ENCODE results near the gene FEN1.

The FEN1 gene

DNA sequence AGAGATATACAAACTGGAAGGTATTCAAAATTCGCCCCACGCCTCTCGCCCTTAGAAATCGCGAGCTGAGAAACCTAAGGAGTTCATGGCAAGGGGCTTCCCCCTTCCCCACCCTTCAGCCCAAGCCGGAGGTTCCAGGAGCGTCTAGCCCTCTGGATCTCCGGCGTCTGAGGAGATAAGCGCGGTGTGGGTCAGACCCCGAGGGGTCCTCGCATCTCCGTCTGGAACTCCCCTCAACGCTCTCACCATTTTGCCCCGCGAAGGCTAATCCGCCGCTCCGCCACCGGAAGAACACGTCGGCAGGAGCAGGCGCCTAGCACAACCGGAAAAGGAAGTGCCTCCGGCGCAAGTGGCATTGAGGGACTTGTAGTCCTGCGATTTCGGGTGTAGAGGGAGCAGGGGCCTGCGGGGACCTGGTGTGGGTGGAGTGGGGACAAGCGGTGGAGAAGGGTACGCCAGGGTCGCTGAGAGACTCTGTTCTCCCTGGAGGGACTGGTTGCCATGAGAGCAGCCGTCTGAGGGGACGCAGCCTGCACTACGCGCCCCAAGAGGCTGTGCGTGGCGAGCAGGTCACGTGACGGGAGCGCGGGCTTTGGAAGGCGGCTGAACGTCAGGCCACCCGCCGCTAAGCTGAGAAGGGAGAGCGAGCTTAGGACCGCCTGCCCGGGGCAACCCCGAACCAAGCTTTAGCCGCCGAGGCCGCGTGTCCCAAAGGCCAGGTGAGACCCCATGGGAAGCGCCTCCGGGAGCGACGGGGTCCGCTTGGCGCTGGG lies at the start of gene FEN1, which contains the start of gene TMEM258 (continued):
- TF ChIP-seq, protein P1, sequence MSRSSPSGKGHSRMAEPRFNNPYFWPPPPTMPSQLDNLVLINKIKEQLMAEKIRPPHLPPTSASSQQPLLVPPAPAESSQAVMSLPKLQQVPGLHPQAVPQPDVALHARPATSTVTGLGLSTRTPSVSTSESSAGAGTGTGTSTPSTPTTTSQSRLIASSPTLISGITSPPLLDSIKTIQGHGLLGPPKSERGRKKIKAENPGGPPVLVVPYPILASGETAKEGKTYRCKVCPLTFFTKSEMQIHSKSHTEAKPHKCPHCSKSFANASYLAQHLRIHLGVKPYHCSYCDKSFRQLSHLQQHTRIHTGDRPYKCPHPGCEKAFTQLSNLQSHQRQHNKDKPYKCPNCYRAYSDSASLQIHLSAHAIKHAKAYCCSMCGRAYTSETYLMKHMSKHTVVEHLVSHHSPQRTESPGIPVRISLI (tag by site-specific recombination; IDR thresholded peaks at IDR 0.05) = no peak
- no peak for TF ChIP-seq ZNF707 (tag by site-specific recombination; IDR thresholded peaks at IDR 0.05)
- TF ChIP-seq ZNF214 (tag by site-specific recombination; IDR thresholded peaks at IDR 0.05; ENCODE audit: borderline replicate concordance) = no peak
- no peak for TF ChIP-seq GLI2 (tag by site-specific recombination; IDR thresholded peaks at IDR 0.05; ENCODE audit: borderline replicate concordance, low read depth)
- TF ChIP-seq SETDB1 (IDR thresholded peaks at IDR 0.05; ENCODE audit: insufficient read length, low read length) = no peak
- TF ChIP-seq, protein P2, sequence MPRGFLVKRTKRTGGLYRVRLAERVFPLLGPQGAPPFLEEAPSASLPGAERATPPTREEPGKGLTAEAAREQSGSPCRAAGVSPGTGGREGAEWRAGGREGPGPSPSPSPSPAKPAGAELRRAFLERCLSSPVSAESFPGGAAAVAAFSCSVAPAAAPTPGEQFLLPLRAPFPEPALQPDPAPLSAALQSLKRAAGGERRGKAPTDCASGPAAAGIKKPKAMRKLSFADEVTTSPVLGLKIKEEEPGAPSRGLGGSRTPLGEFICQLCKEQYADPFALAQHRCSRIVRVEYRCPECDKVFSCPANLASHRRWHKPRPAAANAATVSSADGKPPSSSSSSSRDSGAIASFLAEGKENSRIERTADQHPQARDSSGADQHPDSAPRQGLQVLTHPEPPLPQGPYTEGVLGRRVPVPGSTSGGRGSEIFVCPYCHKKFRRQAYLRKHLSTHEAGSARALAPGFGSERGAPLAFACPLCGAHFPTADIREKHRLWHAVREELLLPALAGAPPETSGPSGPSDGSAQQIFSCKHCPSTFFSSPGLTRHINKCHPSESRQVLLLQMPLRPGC (tag by site-specific recombination; IDR thresholded peaks at IDR 0.05) = no peak
- TF ChIP-seq ZNF777 (tag by site-specific recombination; IDR thresholded peaks at IDR 0.05; ENCODE audit: borderline replicate concordance) = peak; percentile 22; the same call in 1 of the 2 replicates
- TF ChIP-seq, protein P3, sequence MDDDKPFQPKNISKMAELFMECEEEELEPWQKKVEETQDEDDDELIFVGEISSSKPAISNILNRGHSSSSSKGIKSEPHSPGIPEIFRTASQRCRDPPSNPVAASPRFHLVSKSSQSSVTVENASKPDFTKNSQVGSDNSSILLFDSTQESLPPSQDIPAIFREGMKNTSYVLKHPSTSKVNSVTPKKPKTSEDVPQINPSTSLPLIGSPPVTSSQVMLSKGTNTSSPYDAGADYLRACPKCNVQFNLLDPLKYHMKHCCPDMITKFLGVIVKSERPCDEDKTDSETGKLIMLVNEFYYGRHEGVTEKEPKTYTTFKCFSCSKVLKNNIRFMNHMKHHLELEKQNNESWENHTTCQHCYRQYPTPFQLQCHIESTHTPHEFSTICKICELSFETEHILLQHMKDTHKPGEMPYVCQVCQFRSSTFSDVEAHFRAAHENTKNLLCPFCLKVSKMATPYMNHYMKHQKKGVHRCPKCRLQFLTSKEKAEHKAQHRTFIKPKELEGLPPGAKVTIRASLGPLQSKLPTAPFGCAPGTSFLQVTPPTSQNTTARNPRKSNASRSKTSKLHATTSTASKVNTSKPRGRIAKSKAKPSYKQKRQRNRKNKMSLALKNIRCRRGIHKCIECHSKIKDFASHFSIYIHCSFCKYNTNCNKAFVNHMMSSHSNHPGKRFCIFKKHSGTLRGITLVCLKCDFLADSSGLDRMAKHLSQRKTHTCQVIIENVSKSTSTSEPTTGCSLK (tag by site-specific recombination; IDR thresholded peaks at IDR 0.05) = no peak
- no peak for TF ChIP-seq ZNF169 (tag by site-specific recombination; IDR thresholded peaks at IDR 0.05)
- TF ChIP-seq ZNF248 (tag by site-specific recombination; IDR thresholded peaks at IDR 0.05) = no peak
- TF ChIP-seq, protein P4, sequence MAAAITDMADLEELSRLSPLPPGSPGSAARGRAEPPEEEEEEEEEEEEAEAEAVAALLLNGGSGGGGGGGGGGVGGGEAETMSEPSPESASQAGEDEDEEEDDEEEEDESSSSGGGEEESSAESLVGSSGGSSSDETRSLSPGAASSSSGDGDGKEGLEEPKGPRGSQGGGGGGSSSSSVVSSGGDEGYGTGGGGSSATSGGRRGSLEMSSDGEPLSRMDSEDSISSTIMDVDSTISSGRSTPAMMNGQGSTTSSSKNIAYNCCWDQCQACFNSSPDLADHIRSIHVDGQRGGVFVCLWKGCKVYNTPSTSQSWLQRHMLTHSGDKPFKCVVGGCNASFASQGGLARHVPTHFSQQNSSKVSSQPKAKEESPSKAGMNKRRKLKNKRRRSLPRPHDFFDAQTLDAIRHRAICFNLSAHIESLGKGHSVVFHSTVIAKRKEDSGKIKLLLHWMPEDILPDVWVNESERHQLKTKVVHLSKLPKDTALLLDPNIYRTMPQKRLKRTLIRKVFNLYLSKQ (tag by site-specific recombination; IDR thresholded peaks at IDR 0.05; ENCODE audit: borderline replicate concordance) = no peak
- no peak for TF ChIP-seq GLIS2 (tag by site-specific recombination; IDR thresholded peaks at IDR 0.05)
- TF ChIP-seq, protein P5, sequence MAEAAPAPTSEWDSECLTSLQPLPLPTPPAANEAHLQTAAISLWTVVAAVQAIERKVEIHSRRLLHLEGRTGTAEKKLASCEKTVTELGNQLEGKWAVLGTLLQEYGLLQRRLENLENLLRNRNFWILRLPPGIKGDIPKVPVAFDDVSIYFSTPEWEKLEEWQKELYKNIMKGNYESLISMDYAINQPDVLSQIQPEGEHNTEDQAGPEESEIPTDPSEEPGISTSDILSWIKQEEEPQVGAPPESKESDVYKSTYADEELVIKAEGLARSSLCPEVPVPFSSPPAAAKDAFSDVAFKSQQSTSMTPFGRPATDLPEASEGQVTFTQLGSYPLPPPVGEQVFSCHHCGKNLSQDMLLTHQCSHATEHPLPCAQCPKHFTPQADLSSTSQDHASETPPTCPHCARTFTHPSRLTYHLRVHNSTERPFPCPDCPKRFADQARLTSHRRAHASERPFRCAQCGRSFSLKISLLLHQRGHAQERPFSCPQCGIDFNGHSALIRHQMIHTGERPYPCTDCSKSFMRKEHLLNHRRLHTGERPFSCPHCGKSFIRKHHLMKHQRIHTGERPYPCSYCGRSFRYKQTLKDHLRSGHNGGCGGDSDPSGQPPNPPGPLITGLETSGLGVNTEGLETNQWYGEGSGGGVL (tag by site-specific recombination; IDR thresholded peaks at IDR 0.05) = no peak
- TF ChIP-seq, protein P6, sequence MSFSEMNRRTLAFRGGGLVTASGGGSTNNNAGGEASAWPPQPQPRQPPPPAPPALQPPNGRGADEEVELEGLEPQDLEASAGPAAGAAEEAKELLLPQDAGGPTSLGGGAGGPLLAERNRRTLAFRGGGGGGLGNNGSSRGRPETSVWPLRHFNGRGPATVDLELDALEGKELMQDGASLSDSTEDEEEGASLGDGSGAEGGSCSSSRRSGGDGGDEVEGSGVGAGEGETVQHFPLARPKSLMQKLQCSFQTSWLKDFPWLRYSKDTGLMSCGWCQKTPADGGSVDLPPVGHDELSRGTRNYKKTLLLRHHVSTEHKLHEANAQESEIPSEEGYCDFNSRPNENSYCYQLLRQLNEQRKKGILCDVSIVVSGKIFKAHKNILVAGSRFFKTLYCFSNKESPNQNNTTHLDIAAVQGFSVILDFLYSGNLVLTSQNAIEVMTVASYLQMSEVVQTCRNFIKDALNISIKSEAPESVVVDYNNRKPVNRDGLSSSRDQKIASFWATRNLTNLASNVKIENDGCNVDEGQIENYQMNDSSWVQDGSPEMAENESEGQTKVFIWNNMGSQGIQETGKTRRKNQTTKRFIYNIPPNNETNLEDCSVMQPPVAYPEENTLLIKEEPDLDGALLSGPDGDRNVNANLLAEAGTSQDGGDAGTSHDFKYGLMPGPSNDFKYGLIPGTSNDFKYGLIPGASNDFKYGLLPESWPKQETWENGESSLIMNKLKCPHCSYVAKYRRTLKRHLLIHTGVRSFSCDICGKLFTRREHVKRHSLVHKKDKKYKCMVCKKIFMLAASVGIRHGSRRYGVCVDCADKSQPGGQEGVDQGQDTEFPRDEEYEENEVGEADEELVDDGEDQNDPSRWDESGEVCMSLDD (tag by site-specific recombination; IDR thresholded peaks at IDR 0.05) = peak; percentile 29; the same call in 1 of the 2 replicates
- no peak for TF ChIP-seq SCRT2 (tag by site-specific recombination; IDR thresholded peaks at IDR 0.05)
- TF ChIP-seq KLF8 (tag by site-specific recombination; IDR thresholded peaks at IDR 0.05) = peak; percentile 73; the same call in 1 of the 2 replicates
- no peak for TF ChIP-seq ZNF174 (tag by site-specific recombination; IDR thresholded peaks at IDR 0.05)
- TF ChIP-seq ZNF16 (tag by site-specific recombination; IDR thresholded peaks at IDR 0.05; ENCODE audit: low read depth) = no peak
- TF ChIP-seq SCRT1 (tag by site-specific recombination; IDR thresholded peaks at IDR 0.05; ENCODE audit: borderline replicate concordance) = no peak
- no peak for TF ChIP-seq REPIN1 (tag by site-specific recombination; IDR thresholded peaks at IDR 0.05; ENCODE audit: low read depth)
- TF ChIP-seq, protein P7, sequence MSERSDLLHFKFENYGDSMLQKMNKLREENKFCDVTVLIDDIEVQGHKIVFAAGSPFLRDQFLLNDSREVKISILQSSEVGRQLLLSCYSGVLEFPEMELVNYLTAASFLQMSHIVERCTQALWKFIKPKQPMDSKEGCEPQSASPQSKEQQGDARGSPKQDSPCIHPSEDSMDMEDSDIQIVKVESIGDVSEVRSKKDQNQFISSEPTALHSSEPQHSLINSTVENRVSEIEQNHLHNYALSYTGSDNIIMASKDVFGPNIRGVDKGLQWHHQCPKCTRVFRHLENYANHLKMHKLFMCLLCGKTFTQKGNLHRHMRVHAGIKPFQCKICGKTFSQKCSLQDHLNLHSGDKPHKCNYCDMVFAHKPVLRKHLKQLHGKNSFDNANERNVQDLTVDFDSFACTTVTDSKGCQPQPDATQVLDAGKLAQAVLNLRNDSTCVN (tag by site-specific recombination; optimal IDR thresholded peaks at IDR 0.05) = peak; percentile 88
- no peak for TF ChIP-seq KLF1 (tag by site-specific recombination; IDR thresholded peaks at IDR 0.05)
- no peak for TF ChIP-seq ZNF521 (tag by site-specific recombination; IDR thresholded peaks at IDR 0.05)
- no peak for TF ChIP-seq KLF7 (tag by site-specific recombination; IDR thresholded peaks at IDR 0.05; ENCODE audit: borderline replicate concordance)
- TF ChIP-seq ZFP37 (tag by site-specific recombination; IDR thresholded peaks at IDR 0.05) = 0 out of 2 replicates have a peak, but pooled peaks have one; percentile 22
- no peak for TF ChIP-seq ZNF549 (tag by site-specific recombination; IDR thresholded peaks at IDR 0.05)
- TF ChIP-seq ZNF140 (tag by site-specific recombination; IDR thresholded peaks at IDR 0.05) = no peak
